Stimulated activated CD4-positive, alpha-beta T cell treated with anti-CD3 and anti-CD28 coated beads, Interleukin-4, amount 100 ng/mL, for 48 hours (primary cell): Measurements from ENCODE around the gene TNK2.

Experiments
- DNase-seq, 2 donors: peaks; one replicate each; pipeline ENCODE4 v3.0.0-alpha.2; 2020; ENCODE audit warnings: low read depth in 2 of 2

Gene TNK2

DNA sequence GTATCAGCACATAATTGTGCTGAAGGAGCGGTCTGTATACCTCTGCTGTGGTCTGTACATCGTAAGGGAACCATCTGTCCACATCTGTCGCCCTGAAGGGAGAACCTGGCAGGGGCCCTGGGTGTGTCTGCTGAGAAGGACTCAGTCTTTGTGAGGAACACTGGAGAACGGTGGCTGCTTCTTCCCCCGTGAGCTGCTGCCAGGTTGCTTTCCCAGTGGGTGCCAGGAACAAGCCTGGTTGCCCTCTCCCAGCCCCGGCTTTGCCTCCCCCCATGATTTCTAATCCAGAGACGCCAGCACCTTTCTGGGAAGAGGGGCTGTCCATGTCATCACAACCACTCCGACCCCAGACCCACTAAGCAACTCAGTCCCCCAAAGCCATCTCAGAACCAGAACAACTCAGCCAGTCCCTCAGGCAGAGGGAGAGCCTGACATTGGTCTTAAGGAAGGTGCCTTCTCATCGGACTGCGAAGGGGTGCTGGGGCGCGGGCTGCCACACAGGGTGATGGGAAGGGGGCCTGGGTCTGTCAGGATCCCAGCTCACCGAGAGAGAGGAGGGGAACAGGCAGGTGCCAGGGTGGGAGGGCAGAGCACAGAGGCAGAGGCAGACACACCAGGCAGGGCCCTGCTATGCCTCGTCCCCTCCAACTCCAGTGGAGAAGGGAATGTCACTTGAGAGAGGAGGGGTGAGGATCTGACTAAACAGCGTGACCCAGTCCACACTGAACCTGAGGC is 8.5 kb downstream of the TNK2 start:
- no peak for DNase-seq

DNA sequence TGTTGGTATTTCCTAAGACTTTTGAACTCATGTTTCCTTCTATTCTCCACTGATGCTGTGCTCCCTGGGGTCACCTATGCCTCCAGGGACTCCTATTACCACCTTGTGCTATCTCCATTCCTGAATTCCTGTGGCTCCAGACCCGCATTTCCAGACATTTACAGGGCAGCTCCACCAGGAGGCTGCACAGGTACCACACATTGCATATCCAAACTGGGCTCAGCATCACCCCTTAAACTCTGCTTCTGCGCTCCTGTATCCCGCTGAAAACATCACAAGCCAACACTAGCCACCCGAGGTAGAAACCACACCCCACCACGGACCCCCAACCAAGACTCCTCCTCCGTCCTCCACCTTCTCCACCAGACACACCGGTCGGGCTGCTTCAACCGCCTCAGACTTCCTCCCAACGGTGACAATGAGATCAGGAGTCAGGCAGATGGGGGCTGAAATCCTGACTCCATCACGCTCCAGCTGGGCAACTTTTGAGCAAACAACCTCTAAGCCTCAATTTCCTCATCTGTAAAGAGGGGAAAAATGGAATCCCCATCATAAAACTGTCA is 10.4 kb downstream of the TNK2 start:
- no peak for DNase-seq

DNA sequence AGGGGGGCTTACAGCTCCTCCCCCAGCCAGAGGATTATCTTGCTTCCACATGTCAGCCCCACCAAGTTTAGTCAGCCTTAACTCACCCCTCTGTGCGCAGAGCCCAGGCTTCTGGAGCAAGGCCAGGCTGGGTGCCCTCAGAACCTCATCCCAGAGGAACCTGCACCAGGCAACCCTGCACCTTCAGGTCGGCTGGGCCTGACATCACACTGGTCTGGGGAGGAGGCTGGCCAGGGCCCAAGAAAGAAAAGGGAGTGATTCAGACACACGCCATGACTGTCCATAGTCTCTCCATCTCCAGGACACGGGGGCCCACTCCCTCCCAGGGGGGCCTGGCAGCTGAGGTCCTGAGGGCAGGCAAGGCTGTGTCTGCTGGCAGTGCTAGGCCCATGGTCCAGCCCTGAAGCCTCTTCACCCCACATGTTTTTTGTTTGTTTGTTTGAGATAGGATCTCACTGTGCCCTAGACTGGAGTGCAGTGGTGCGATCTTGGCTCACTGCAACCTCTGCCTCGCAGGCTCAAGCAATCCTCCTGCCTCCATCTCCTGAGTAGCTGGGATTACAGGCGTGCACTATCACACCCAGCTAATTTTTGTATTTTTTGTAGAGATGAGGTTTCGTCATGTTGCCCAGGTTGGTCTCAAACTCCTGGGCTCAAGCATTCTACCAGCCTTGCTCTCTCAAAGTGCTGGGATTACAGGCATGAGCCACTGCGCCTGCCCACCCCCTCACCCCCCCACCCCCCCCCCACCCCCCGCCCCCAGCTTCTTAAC is 11.1 kb downstream of the TNK2 start:
- DNase-seq = no peak

DNA sequence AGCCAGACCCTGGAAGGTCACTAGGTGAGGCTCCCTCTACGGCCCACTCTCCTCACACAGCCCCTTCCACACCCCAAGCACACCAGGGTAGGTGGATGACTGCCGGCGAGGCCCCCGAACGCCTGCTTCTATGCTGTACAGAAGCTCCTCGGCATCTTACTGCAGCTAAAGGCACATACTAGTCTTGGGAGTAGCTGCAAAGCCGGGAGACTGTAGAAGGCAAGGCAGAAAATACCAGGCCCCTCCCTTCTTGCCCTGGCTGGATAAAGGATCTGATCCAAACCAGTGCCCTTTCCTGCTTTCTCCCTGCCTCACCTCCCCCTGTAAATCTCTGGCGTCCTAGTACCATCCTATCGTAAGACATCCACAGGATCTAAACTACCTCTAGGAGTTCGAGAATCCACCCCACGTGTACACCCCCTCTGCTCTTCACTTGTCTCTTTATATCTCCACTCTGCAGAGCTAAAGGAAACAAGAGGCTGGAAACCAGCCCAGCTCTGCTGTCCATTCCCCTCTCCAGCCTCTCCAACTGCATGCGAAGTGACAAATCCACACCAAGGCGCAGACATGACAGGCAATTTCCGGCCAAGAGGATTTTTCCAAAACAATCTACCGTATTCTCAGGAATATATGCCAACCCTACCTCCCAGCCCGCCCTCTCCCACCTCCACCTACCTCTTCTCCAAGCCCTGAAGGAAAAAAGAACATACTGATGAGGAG is 11.8 kb downstream of the TNK2 start:
- no peak for DNase-seq

DNA sequence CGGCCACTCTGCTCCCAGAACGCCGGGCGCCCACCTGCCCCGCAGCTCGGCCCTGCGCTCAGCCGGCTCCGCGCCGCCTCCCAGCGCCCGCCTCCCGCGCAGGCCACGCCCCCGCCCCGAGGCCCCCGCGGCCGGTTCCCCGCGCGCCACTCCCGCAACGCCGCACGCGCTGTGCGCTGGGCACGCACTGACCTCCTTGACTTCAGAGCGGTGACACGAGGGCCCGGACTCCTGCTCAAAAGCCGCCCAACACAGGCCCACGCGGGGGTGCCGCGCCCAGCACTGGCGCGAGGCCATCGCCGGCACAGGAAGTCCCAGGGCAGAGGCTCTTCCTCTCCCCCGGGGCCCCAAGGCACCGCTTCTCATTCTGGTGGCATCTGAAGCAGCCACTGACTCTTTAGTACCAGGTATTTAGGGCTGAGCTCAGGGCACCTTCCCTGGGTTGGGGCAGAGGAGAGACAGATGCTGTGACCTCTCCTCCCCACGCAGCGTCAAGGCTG is 12.4 kb downstream of the TNK2 start:
- peak; percentile 53 to 55 for DNase-seq

DNA sequence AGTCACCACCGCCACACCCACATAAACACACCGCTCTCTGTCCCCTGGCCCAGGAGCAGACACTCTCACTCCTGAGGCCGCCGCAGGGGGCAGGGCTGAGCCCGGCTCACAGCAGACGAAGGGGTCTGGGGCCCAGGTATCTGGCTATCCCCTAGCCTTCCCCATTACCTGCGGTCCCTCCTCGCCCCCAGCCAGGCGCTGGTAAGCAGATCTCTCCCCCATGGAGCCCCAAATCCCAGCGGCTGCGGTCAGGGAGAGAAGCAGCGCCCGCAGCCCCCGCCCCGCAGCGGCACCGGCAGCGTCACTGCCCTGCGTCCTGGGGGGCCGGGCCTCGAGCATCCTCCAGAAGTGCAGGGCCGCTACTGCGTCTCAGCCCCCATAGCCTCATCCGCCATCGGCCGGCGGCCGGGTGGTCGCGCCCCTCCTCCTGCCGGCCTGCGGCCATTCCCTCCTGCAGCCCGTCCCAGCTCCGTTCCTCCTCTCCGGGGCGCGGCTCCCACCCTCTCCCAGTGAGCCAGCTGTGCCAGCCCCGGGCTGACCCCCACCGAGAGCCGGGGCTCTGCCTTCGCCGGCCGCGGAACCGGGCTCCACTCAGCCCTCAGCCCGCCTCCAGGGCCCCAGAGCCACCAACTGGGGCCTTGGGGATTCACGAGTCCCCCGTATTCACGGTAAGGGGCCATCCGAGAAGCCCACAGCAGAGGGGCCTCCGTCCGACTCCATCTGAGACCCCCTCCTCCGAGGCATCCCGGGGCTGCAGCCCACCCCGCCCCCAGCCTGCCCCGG is 13.1 kb downstream of the TNK2 start:
- DNase-seq = peak; percentile 63

DNA sequence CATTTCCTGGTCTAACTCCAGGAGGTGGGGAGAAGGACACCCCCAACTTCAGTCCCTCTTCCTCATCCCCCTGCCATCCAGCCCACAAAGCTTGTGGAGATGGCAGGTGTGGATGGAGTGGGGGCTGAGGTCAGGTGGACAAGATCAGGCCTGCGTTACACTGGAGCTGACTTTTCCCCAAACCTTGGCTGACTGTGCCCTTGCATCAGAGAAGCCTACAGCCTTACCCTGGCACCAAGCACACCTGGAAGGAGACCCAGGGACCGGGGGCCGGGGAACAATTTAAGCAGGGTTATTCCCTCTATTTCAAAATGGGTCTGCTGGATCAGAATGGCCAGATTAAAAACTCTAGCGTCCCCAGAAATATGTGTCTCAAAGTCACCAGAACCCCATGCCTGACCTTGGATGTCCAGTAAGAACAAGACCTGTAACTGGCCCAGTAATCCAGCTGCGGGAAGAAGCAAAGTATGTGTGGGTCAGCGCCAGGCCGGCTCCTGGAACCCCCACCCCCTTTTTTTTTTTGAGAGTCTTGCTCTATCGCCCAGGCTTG is 14.4 kb downstream of the TNK2 start:
- no peak for DNase-seq

DNA sequence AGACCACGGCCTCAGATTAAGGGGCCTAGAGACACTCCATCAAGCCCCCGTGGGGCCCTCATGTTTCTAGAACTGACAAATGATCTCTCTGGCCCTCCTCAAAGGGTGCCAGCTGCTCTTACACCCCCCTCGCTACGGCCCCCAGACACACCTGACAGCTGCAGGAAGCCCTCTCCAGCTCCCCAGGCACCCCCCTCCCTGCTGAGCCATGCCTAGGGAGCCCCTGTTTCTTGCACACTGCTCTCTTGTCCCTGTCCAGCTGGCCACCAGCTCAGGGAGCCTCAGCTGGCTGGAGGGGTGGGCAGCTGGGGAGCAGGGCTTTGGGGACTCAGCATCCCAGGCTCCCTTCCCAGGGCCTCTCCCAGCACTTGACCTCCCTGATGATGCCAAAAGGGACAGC is 14.8 kb downstream of the TNK2 start:
- no peak for DNase-seq

DNA sequence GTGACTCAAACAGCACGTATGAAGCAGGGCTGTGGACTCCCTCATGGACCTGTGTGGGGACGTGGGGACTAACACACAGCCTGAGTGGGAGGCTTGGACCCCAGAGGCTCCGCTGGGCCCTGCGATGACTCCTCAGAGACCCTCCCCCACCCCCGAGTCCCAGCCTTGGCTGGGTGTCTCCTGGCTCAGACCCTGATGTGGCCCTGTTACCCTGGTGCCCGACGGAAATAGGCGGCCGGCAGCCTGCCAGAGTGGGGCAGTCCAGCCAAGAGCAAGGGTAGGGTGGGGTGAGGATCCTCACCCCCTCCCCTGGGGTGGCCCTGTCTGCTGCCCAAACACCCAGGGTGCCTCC is 15.3 kb downstream of the TNK2 start:
- DNase-seq = no peak

DNA sequence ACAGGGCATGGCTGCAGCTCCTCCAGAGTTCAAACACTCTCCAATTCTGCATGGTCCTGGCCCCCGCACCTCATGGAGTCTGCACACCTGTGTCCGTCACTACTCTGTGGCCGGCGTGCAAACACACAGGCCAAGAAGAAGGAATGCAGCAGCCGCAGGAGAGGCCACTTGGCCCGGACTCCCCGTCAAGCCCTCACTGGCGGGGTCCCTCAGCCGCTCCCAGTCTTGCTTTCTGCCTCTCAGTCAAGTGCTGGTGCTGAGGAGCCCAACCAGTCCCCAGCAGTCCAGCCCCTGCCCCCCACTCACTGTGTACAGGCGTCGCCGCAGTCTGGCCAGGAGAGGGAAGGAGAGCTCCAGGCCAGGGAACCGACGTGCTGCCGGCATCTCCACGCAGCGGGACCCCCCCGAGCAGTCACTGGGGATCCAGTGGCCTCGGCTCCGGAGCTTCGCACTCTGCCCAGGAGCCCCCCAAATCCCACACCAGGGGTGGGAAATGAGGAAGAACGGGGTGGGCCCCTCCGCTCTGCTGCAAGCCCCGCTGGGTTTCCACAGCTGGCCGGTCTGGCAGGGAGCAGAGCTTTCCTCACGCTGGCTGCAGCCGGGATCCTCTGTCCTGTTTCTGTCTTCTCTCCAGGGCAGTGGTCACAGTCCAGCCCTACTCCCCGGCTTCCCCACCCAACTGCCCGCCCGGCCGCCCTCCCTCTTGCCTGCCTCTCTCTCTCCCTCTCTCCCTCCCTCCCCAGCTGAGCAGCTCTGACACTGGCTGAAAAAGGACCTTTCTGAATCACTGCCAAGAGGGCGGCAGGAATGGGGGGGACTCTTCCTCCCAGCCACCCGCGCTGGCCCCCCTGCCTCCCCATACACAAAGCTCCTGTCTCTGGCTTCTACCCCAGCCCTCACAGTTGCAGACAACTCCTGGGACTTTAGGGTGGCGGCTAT is 16.0 kb downstream of the TNK2 start:
- DNase-seq = no peak

DNA sequence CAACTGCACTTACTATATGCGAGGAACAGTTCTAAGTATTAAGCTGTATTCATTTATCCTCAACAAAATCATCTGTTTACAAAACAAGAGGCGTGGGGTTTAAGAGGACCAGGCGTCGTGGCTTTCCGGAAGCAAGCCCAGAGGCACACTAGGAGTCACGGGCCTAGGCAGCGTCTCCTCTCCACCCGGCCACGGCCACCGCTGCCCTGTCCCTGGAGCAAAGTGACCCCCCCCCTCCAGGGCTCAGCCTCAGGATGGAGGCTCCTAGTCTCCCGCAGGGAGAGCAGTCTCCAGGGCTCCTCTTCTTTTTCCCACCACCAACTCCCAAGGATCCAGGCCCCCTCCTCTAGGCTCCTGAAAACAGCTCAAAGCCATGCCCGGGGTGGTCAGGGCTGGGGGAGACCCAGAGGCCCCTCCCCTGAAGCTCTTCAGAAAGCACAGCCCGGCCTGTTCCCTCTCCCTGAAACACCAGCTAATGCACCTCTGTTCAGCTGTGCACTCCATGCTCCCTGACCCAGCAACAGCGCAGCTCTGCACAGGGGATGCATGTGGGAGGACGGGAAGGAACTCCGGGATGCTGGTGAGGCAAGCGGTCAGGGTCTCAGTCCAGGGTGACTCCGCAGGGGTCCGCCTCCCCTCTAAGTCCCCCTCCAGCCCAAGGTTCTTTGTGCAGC is 16.8 kb downstream of the TNK2 start:
- DNase-seq = no peak

DNA sequence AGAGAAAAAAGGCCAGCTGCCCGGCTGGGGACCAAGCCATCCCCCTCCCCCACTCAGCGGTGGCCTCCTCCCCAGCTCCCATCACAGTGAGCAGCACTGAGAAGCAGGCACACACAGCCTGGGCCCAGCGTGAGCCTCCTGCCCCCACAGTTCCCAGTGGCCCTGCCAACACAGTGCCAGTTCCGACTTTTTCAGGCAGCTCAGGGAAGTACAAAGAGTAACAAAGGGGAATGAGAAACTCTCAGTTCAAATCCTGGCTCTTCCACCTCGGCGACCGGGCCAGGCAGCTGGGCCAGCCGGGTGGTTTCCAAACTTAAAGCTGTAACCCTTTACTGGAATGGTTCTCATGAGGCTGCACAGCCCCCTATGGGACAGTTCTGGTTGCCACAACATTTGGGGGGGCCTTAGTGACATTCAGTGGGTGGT is 18.5 kb downstream of the TNK2 start:
- no peak for DNase-seq

DNA sequence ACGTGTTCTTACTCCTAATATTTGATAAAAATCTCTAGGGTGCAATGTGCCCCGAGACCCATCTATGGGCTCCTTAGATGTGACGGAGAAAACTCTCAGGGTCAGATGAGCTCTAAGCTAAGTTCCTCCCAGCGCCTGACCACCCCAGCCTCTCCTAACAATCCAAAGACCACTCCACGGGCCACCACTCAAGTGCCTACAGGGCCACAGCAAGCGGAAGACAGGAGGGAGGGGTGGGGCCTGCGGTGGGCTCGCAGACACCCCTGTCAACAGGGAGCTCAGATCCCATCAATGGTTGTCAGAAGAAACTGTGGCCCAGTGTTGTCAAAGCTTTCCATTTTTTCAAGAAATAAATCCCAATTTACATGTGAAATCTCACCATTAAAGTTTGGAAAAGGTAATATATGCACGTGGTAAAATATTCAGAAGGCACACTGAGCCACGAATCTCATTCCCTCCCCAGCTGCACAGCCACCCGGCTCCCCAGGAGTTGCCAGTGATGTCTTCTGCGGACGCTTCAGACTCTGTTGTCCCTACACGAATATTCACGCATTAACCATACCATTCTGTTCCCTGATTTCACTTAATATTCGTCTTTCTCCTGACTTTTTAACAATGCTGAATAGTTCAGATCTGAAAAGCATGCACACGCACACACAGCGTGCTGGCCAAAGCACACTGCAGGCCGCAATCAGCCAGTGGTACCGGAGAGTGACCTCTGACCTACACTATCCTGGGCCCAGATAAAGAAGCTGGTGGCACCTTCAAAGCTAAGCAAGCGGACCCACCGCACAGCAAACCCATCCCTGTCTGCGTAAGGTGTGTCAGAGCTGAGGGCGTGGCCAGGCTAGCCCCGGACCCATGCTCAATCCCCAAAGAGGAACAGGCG is 19.1 kb downstream of the TNK2 start:
- no peak for DNase-seq

DNA sequence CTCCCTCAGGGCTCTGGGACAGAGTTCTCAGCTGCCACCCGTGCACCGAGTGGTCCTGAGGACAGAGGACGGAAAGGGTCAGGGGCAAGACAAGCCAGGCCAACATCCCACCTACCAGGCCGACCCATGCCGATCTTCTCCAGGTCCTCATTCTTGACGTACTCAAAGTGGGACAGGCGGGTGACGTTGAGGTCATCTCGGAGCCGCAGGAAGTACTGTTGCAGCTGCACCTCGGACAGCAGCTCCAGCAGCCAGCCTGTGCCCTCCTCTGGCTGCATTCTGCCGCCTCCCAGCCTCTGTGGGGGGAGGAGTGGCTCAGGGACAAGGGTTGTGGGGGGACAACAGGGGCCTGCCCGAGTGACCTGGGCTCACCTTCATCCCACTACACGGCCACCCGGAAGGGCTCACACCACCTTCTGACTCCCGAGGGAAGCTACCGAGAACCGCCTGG is 20.0 kb downstream of the TNK2 start:
- DNase-seq = no peak

DNA sequence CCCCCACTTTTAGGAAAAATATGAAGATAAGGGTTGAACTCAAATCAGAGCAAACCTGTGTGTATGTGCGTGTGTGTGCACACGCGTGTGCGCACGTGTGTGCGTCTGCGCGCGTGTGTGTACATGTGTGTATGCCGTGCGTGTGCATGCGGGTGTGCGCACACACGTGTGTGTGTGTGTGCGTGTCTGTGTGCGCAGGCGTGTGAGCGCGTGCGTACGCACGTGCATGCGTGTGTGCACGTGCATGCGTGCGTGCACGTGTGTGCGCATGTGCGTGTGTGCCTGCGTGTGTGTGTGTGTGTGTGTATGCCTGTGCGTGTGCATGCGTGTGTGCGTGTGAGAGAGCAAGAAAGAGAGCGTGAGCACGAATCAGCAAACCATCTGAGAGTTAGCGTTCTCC is 20.7 kb downstream of the TNK2 start:
- DNase-seq = no peak

DNA sequence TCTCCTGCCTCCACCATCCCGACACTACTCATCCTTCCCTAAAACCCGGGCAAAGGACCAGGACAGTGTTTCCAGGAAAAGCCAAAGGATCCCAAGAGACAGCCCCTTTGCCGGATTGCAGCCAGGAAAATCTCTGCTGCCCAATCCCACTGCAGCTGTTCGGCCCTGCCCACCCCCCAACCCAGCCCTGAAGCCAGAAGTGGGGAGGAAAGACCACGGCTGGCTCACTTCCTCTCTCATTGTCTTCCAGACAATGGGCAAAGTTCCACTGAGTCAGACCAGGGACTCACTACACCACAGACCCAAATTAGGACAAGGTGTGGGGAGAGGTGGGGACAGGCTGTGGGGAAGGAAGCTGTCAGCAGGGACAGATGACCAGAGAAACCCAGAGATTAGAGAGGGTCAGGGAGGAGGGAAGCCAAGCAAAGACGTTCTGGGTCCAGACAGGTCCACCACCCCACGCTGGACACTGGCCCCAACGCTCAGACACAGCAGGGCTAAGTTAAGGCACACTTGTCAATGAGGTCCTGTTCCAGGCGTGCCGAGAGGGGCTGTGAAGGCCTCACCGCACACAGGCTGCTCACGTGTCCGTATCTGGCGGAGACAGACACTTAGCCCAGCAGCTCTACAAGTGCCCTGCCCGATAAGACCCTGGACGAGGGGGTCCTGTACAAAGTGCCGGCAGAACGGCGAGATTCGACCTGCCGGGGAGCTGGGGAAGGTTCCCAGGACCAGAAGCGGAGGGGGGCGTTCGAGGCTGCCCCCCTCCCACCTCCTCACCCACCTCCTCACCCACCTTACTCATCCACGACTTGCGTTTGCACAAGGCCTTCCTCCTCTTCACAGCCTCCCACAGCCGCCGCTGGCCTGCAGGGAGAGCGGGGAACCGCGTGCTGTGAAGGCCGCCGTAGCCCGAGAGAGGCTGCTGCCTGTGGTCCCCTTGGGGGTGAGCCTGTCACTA is 21.9 kb downstream of the TNK2 start:
- no peak for DNase-seq
